Epidermal melanocyte (primary cell): ENCODE measurements around the gene TTYH2.

Source experiments
- DNase-seq: peaks from one replicate; pipeline ENCODE4 v3.0.0; 2011; ENCODE audit warnings: low spot score; ENCODE audit not compliant: insufficient read length

The TTYH2 gene

DNA sequence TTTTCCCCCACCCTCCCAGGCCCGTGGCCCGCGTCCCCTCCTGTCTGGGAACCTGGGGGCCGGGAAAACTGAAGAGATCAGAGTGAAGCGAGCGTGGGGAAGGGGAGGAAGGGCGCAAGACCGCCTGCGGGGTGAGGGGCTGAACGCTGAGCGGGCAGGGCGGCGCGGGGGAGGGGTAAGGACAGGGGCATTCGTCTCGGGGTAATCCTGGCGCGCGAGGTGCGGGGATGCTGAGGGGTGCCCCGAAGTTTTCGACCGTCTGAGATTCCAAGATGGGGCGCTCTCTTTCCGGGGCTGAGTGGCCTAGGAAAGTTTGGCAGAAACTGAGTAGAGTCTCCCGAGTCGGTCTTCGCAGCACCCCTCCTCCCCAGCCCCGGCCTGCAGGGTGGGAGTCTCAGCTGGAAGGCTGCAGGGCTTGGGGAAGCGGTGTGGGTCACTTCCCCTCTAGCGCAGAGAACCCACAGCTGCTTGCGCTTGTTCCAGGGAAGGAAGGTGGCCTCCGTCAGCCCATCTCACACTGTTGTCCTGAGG lies 555 bp downstream of the TTYH2 start:
- DNase-seq = no peak

DNA sequence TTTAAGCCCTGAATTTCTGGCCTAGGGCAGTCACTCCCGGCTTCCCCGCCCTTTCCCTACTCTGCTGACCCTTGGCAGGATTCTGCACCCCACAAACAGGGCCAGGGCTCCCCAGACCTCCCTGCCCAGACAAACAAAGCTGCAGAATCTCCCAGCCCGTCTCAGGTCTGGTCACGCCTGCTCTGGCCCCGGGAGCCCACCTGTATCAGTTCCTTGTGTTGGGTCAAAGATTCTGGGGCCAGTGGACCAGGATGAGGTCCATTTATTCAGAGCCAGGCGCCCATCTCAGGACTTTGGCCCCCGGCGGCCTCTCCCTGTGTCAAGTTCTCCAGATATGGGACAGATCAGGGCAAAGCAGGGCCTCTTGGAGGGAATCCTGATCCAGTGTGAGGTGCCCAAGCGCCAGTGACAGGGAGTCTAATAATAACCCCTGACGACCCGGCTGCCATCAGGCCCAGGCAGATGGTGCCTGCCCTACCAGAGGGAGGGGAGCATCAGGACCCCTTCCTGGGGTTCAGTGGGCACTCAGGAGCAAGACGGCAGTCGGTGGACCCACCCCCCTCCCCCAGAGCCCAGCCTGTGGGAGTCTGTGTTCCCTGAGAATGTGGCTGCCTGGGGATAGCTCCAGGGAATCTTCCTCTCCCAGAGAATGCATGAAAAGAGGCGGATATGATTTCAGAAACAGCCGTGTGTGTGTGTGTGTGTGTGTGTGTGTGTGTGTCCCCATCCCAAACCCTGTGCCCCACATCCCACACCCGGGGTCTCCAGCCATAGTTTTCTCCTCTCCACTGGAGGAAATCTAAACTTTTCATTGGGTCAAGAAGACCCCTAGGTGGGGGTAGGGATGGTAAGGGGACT lies 1.3 kb downstream of the TTYH2 start:
- no peak for DNase-seq

DNA sequence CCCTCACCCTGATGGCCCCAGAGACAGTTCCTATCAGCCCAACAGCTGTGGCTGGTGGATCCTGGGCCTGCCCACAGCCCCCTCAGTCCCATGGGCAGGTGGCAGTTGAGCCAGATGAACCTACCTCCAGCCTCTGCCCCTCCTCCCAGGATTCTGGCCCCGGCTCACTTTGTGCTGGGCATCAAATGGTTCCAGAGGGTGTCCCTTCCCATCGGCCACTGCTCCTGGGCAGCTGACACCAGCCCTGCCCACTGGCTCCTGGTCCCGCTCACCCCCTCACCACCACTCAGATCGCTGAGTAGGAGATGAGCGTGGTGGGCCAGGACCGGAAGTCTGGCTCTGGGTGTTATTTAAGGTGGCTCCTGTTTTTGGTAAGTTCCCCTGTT lies 2.0 kb downstream of the TTYH2 start:
- no peak for DNase-seq

DNA sequence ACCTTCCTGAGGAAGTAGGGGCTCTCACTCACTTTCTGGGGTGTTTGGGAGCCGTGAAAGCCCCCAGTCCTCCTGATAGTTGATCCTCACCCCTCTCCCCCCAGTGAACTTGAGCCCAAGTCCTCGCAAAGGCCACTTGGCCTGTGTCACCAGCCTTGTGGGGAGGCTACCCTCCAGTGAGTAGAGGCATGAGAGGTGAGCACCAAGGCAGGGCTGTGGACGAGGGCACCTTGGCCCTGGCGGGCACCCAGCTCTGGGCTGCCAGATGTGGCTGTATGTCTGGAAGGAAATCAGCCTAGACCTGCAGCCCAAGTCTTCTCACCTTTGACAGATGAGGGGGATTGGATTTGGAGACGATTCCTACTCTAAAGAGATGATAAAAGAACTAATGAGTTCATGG lies 3.1 kb downstream of the TTYH2 start:
- DNase-seq = no peak

DNA sequence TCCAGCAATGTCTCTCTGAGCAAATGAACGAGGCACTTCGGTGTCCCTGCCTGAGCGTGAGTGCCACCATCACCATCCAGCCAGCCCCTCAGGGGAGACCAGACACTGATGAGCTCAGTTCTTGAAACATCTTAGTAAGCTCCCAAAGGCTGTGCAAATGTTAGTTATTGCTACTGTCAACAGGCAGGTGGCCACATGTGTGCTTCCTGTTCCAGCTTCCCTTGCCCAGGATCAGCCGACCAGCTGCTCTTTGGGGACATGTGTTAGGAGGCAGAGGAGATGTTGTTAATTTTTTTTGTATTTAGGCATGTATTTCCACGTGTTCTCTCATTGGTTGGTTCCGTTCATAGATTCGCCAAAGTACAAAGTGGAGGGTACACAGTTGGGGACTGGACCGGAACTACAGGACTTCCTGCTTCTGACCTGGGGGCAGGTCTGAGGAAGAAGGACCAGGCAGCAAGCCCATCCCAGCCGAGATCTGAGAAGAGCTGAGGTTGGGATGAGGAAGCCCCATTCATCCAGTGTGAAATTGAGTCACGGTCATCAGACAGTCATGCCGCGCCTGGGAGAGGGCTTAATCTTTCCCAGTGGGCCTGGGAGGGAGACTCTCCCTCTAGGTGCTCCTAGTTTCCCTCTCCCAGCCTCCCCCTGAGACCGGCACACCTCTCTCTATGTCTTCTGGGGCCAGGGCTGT lies 3.8 kb downstream of the TTYH2 start:
- DNase-seq = no peak

DNA sequence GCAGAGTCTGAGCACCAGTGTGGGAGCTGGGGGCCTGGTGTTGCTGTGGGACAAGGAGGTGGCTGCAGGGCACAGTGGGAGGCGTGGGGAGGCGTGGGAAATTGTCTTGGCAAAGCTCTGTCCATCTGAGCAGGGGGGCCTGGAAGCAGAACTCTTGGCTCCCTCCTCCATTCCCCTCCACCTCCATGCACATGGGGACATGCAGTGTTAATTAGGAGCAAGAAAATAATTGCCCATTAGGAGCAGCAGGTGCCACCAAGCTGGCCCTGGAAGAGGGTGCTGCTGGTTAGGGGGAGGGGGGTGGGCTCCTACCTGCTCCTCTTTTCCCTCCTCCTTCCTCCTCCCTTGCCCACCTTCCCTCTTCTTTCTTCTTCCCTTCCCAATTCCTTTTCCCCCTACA lies 4.5 kb downstream of the TTYH2 start:
- no peak for DNase-seq

DNA sequence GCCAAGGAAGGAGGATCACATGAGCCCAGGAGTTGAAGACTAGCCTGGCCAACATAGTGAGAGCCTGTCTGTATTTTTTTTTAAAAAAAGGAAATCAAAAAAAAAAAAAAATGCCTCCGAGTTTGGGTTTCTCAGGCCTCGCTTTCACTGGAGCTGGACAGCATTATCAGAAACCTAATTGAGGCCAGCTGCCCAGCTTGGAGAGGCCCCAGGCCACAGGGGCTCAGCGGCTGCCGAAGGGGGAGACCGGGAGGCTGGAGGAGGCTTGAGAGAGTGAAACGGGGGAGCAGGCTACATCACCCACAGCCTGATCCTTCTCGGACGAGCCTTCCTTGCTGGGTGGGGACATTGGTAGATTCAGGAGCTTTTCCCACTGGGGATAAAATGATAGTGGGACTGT lies 5.1 kb downstream of the TTYH2 start:
- no peak for DNase-seq

DNA sequence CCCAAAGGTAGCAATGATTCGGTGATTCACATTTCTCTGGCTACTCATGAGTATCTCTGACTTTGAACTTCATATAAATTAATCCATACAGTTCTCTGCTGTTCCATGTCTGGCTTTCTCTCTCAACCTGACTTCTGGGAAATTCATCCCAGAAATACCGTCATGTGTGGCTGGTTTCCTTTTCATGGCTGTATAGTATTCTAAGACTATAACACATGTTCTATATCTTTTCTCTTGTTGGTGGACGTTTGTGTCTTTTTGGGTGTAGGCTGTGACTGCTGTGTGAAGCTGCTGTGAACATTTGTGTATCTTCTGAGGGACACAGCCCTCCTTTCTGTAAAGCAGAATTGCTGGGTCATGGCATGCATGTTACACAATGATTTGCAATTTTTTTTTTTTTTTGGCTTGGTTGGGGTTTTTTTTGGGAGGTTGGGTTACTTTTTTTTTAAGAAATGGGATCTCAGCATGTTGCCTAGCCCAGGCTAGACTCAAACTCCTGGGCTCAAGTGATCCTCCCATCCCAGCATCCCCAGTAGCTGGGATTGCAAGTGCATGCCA lies 6.3 kb downstream of the TTYH2 start:
- DNase-seq = no peak

DNA sequence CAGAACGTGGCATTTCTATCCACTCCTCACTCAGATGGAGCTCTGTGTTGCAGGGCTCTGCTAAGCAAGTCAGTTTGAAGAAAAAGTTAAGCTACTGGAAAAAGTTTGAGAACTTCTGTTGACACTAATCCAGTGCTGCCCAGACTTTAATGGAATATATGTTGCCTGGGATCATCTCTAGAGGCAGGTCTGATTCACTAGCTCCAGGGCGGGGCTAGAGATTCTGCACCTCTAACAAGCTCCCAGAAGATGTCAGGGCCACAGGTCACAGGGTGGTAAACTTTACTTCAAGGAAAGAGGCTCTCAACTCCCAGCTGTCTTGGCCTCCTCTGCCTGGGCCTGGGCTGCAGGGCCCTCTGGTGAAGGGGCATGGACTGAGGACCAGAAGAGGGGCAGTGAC lies 6.8 kb downstream of the TTYH2 start:
- no peak for DNase-seq

DNA sequence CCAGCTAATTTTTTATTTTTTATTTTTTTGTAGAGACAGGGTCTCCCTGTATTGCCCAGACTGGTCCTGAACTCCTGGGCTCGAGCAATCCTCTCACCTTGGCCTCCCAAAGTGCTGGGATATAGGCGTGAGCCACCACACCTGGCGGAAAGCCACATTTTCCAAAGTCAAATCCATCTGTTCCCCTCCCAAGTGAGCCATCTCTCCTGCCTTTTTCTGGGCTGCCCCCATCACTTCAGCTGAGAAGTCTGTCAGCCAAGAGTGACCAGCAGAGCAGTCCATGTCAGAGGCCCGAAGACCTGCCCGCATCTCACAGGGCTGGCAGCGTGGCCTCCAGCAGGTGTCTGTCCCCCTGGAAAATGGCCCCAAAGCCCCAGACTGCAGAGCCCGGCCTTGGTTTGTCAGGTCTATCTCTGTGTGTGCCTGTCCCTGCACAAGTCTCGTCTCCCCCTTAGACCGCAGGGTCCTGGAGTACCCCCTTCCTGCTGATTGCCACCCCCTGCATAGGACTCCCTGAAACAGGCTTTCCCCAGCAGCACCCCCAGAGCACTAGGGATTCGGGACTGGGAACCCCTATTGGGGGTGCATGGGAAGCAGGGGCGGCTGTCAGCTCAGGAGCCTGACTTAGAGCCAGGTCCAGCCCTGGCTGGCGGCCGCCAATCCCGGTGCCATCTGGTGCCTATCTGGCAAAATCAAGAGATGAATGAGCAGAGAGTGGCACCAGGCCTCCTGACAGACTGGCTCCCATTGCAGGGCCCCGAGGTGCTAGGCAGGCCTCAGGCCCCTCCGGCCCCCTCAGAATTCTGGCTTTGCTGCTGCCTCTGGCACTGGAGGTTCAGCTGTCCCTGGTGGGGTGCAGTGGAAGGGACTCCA lies 7.8 kb downstream of the TTYH2 start:
- DNase-seq = no peak

DNA sequence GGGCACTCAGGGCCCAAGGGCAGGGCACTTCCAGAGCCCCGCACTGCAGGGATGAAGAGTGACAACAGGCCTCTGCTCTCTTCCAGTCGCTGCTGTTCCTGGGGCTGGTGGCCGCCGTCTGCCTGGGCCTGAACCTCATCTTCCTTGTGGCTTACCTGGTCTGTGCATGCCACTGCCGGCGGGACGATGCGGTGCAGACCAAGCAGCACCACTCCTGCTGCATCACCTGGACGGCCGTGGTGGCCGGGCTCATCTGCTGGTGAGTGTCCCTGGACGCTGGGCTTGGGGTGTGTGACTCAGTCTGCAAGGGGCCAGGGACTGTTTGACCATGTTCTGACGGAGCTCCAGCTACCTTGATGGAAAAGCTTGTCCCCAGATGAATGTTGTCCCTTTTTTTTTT lies 9.0 kb downstream of the TTYH2 start:
- DNase-seq = no peak

DNA sequence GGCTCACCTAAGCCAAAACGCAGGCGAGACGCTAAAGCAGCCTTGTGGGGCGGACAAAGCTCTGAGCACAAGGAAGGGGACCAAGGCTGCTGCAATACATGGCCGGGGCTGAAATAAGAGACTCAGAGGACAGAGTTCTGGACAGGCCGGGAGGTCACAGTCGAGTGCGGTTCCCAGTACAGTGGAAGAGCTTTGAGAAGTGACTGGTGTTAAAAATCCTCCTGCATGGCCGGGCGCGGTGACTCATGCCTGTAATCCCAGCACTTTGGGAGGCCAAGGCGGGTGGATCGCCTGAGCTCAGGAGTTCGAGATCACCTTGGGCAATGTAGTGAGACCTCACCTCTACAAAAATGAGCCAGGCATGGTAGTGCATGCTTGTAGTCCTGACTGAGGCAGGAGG lies 10.5 kb downstream of the TTYH2 start:
- DNase-seq = no peak

DNA sequence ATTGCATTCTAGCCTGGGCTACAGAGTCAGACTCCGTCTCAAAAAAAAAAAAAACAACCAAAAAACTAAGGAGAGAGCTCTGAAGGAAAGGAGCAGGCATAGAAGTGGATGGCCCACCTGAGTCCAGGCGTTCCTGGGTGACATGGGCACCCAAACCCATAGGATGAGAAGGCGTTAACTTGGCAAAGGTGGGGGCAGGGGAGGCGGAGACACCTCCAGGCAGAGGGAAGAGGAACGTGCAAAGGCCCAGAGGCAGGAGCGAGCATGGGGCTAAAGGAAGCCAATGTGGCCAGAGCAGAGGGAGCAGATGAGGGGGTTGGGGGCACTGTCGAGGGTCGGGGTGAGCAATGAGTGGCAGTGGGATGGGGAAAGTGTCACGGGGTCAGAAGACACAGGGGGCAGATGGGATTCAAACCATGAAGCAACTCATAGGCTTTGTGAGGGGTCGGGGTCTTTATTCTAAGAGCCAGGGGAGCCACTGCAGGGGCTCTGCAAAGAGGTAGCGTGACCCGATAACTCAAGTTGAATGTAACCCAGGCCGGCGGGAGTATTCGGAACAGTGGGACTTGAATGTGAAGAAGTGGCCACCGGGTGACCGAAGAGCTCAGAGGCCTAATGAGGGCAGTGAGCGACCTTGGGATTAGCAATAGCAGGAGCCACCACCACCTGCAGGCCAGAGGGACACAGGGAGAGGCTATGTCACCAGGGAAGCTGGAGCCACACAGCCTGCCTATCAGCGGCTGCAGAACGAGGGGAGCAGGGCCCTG lies 11.8 kb downstream of the TTYH2 start:
- DNase-seq = no peak

DNA sequence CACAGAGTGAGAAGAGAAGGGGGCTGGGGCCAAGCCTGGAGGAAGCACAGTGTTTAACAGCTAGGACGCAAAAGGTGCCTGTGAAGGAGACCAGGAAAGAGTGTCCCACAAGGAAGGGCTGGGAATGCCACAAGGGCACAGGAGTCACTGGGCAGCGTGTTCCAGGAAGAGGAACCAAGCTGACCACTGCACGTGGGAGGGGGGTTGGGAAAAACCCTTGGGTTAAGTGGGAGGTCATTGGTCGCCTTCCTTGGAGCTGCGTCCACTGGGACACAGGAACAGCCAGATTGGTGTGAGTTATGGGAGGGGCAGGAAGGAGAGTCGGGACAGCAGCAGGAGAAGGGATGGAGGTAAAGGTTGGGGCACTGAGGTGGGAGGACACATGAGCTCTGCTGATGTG lies 12.9 kb downstream of the TTYH2 start:
- DNase-seq = no peak

DNA sequence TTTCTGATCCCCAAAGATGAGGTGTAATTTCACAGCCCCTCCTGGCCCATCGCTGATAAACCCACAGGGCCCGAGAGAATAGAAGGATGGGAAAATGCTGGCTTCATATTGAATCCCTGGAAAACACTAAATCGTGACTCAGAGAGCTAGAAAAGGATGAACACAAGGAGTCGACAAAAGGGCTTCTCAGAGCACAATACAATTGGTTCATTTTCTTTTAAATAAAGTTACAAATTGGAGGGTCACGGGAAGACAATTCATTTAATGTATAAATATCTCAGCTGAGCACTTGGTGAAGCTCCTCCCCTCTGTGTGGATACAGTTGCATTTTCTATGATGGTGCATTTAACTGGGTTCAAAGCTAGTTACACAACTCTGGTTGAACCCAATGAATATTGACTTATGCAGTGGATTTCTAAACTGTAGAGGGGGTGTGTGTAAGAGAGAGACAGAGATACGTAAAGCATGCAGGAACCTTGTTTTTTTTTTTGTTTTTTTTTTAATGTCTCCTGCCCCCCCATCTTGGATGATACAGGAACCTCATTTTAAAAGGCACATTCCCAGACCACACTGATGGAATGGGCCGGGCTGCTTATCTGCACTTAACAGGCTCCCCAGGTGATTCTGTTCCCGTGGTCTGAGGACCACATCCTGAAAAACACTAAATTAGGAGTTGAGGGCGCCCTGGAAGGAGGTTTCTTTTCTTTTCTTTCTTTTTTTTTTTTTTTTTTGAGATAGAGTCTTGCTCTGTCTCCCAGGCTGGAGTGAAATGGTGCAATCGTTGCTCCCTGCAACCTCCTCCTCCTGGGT lies 14.1 kb downstream of the TTYH2 start:
- DNase-seq = peak; percentile 91

DNA sequence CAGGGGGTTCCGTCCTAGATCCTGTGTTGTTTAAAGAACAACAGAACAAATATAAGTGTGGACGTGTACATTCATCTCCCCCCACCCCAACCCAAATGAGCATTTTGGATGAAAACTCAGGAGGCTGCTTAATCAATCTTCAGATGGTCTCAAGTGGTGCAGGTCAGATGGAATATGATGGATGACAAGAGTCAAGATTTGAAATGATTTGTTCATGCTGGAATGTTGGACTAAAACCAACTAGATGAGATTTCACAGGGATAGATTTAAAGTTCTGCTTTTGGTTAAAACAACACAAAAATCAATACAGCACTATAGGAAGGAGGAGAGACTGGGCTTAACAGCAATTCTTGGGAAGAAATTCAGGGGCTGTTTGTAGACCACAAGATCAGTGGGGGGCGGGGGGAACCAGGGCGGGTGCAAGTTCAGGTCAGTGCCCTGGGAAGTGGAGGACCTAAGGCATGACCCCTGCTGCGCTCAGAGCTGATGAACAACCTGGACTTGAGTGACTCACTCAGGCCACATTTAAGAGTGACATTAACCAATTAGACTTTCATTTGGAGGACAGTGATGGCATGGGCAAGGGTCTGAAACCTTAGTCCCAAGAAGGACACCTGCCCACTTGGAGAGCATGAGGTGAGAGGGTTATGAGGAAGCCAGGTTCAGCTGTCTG lies 15.1 kb downstream of the TTYH2 start:
- DNase-seq = no peak

DNA sequence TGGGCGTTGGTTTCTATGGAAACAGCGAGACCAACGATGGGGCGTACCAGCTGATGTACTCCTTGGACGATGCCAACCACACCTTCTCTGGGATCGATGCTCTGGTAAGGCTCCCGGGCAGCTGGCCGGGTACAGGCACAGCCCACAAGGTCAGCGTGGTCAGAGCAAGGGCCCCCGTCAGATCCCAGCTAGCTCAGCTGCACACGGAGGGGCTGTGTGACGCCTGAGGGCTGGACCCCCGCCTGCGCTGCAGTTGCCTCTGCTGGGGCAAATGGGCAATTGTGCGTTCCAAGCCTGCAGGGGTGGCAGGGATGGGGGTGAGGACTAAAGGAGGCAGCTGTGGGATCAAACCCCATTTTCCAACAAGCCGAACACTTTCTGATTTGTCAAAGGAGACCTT lies 17.5 kb downstream of the TTYH2 start:
- DNase-seq = no peak

DNA sequence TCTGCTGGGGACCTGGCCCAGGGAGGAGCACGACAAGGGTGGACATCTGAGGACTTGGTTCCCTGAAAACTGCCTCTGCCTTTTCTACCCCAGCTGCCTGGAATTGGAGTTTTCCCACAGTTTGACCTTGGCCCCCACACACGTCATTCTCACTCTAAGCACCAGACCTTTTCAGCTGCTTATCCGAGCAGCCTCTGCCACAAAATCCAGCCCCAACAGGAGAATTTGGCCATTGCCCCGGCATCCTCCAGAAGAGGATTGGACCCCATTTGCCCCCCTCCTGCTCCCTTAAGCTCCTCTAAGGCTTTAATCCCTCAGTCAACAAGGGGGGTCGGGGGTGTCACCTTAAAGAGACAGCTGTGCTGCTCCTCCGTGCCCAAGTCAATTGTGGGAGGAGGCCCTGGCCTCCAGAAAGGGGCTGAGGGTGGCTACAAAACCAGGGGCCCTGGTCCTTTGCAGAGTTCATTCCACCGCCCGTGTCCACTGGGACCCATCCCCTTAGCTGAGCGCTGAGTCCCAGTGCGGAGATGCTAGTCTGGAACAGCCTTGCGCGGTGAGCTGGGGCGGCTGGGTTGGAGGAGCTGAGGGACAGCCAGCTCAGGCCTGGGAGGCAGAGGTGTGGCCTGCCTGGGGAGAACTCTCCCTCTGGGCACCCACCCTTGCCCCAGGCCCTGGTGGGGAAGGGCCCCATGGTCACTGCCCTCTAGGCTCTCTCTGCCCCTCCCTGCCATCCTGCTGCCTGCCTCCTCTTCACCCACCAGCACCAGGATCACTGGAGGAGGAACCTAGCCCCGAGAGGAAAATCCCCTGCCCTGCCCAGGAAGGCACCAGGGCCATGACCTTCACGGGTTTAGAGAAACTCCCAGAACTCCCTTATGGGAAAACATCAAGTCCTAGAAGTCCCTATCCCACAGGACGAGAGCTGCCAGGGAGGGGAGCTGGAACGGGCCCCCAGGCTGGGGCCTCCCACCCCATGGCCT lies 18.8 kb downstream of the TTYH2 start:
- DNase-seq = no peak
